ENCODE data around the gene PHF21B. TPM values are rescaled to one million over a fixed set of nuclear protein-coding genes. Genes with fewer than 3 reads are reported as not detected.

PHF21B gene
- total RNA-seq, 1 donor from 2014 or later, result not detected

- no peak for DNase-seq (ENCODE audit: low read depth in 2 of 2)
Measured at GRCh38 chr22:45014654-45015053, 4.8 kb upstream of the PHF21B start.

DNA sequence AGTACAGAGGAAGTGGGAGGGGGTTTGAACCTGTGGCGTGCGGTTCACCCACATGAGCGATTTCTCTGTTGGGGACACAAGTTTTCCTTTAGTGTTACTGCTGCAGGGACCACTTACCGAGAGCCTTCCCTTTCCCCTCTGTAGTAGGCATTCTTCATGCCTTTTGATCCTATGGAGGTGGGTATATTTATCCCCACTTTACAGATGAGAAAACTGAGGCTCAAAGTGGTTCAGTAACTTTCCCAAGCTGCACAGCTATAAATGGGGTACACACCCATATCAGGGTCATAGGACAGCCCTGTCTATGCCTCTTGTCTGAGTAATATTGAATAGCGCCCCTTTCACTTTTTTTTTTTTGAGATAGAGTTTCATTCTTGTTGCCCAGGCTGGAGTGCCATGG is 3.3 kb upstream of the PHF21B start:
- no peak for DNase-seq (ENCODE audit: low read depth in 2 of 2)

DNA sequence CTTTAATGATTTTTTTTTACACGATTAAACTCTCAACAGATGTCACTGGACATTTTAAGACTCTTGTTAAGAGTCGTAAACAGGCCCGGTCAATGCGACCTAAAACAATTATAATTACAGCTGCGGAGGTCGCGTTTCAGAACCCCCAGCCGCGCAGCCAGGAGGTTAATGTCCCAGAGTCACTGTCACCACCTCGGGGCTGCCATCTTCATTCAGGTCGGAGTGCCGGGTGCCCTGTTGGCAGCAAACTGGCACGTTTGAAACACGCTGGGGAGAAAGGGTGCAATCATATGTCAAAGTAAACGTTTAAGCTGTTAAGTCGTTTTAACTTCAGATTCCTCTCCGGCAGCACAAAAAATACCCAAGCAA is 711 bp upstream of the PHF21B start:
- DNase-seq (ENCODE audit: low read depth in 2 of 2), result no peak

DNA sequence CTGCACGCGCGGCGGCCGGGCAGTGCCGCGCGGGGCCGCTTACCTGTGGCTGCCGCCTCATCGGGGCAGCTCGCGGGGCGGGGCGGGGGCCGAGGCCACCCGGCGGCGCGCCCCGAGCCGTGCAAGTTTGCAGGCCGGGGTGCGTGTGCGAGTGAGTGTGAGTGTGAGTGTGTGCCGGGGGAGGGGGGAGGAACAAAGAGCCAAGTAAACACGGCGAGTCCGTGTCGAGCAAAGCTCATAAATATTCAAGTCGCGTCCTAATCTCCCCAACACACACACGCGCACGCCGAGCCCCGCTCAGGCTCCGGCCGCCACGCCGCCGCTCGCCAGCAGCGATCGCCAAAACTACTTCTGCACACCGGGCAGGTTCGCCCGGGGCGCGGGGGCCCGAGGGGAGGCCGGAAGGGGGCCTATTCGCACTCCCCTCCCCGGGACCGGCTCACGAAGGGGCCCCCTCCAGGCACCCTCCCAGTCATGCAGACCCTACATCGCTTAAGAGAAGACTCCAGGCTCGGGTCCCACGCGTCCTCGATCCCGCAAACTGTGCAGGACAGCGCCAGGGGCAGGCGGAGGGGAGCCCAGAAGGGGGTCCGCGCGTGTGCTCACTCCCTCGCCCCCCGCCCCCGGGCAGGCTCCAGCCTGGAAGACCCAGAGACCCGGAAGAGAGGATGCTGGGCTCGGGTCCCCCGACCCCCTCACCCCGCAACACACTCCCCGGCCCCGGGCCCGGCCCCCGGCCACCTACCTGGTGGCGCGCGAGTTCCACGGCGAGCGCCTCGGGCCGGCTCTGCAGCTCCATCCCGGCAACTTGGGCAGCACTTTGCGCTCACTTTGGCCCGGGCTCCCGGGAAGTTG is 827 bp downstream of the PHF21B start:
- DNase-seq (ENCODE audit: low read depth in 2 of 2), result peak in 1 of 2 donors; percentile 20

GRCh38 chr22:45008186-45008681 is 1.6 kb downstream of the PHF21B start:
- peak in 1 of 2 donors; percentile 5 for DNase-seq (ENCODE audit: low read depth in 2 of 2)

GRCh38 chr22:45007391-45008185 is 2.2 kb downstream of the PHF21B start:
- DNase-seq (ENCODE audit: low read depth in 2 of 2), result peak; percentile 37 to 52

DNA sequence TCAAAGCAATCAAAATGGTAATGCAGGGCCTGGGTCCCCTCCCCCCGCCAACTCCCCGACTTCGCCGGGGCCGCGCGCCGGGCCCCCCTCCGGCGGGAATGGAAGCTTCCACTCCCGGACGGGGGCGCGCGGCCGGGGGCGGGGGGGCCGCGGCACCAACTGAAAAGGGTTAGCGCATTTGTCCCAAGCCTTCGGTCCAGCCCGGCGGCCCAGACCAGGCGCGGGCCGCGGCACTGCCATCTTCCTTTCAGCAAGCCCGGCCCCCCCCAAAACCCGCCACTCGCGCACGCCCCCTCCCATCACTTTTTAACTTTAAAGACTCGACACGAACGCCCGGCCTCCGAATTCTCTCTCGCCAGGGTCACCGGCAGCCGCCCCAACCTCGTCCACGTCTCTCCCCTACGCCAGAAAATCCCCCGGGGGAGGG is 2.8 kb downstream of the PHF21B start:
- DNase-seq (ENCODE audit: low read depth in 2 of 2), result no peak

GRCh38 chr22:45006111-45006963 is 3.5 kb downstream of the PHF21B start:
- DNase-seq (ENCODE audit: low read depth in 2 of 2), result no peak

DNA sequence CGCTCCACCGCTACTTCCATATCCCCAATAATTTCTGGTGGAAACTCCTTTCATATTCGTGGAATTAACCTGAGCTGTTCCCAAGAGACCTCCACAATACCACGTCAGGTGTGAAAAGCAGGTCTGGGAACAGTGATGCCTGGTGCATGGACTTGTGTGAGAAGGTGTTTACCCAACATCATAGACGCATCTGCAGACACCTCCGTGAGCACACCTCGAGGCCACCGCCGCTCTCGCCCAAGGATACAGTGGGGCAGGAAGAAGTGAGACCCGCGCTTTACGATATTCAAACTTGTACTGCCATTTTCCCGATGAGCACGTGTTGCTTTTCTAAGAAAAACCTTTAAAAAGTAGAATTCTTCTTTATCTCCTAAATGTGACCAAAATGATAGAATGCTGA is 8.2 kb downstream of the PHF21B start:
- DNase-seq (ENCODE audit: low read depth in 2 of 2), result no peak

DNA sequence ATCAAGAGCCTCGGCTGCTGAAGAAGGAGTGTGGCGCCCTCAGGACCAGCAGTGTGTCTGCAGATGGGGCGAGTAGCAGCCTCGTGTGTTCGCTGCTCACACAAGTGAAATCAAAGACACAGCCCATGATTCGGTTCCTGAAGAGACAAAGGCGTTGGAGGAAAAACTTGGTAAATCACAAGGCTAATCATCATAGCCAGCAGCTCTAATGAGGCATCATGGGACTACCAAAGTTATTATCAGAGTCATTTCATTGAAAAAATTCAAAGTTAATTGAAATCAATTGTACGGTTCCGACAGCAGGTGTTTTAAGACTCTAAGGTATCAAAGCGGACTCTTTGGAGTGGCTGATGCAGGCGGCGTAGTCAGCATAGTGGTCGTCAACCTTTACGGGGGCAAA is 9.5 kb downstream of the PHF21B start:
- no peak for DNase-seq (ENCODE audit: low read depth in 2 of 2)

DNA sequence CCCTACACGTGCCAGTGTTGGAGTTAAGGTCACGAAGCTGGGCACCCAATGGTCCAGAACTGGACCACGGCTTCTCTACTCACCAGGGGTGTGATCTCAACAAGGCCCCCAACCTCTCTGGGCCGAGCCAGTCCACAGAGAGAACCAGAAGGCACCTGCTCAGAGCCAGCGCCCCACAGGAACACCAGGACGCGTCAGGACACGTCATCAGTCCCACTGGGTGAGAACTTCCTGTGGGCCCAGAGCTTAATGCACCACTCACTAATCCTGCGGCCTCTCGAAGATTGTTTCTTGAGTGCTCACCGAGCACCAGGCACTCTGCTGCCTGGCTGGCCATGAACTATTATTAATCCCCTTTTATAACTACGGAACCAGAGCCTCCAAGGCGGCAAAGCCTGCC is 10.1 kb downstream of the PHF21B start:
- DNase-seq (ENCODE audit: low read depth in 2 of 2), result no peak

DNA sequence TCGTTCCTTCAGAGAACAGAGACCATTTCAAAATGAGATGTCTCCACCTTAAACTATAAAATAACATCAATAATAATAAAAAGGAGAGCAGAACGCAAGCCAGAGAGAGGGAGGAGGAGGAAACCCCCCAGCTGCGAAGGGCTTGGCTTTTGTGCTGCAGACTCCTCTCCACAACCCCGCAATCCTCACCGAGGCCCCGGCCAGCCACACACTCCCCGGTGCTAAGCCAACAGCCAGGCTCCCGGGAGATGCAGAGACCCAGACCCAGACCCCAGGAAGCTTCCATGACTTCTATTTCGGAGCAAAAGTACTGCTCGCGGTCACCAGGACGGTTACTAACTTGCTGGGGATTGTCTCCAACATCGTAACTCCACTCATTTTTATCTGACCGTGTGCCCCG is 10.6 kb downstream of the PHF21B start:
- DNase-seq (ENCODE audit: low read depth in 2 of 2), result no peak

GRCh38 chr22:44998296-44998695 is 11.5 kb downstream of the PHF21B start:
- DNase-seq (ENCODE audit: low read depth in 2 of 2), result no peak

DNA sequence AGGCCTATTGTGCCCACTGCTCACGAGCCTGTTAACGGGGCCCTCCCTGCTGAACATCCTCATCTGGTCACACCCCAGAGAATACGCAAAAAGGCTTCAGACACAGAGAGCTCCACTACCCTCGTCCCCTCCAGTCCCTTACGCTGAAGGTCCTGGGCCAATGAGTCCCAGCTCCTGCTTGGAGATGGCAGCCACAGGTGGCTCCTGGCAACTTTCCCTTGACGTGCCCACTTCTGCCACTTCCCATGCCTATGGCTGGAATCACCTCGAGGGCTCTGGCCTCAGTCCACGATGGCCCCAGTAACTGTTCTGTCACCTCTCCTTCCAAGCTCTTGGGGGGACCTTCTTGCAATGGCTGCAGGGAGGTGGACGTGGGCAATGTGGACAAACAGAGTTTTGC is 12.7 kb downstream of the PHF21B start:
- no peak for DNase-seq (ENCODE audit: low read depth in 2 of 2)

GRCh38 chr22:44996648-44997047 is 13.2 kb downstream of the PHF21B start:
- DNase-seq (ENCODE audit: low read depth in 2 of 2), result no peak

DNA sequence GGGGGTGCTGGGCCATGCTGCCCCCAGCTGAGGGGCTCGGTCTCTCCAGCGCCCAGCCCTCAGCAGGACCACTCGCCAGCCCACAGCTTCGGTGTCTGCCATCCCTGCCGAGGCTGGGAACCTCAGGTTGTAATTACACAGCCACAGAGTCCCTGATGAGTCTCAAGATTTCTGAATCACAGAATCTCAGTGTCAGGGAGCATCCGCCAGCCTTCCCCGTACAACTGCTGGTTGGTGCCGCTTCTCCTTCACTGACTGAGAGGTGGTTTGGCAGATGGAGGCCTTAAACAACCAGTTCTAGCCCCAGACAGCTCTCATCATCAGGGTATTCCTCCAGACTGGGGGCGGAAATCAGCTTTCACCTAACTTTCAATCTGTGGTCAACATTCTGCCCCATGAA is 13.7 kb downstream of the PHF21B start:
- no peak for DNase-seq (ENCODE audit: low read depth in 2 of 2)

DNA sequence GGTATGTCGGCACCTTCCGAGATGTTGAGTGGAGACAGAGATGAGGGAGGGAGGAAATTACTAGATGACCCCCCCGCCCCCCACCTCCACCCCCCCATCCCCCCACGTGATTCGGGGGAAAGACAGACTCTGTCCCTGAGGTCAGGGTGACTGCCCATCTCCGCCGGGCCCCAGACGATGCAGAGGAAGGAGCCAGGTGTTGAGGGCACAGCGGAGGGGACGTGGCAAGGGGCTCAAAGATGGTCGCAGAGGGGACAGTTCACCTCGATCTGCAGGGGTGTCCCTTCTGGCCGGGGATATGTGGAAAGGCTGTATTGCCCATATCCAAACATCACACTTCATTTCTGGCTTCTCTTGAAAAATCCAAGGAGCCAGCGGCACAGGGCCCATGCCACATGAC is 14.1 kb downstream of the PHF21B start:
- DNase-seq (ENCODE audit: low read depth in 2 of 2), result no peak

DNA sequence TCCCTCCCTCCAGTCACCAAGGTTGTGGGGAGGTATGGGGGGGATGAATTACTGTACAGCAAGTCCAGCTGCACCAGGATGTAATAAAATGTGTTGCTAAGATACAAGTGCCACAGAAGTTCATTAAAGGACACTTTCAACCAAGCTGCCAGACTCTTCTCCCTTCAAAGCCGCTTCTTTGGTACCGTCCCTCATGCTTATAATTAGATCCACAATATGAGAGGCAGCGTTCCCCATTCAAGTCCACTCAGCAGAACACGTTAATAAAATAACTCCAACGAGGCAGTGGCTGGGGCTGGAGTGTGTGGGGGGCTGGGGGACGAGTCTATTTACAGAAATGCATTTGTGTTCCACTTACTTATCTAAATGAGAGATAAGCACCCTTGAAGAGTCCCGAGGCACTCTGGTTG is 14.7 kb downstream of the PHF21B start:
- DNase-seq (ENCODE audit: low read depth in 2 of 2), result no peak

DNA sequence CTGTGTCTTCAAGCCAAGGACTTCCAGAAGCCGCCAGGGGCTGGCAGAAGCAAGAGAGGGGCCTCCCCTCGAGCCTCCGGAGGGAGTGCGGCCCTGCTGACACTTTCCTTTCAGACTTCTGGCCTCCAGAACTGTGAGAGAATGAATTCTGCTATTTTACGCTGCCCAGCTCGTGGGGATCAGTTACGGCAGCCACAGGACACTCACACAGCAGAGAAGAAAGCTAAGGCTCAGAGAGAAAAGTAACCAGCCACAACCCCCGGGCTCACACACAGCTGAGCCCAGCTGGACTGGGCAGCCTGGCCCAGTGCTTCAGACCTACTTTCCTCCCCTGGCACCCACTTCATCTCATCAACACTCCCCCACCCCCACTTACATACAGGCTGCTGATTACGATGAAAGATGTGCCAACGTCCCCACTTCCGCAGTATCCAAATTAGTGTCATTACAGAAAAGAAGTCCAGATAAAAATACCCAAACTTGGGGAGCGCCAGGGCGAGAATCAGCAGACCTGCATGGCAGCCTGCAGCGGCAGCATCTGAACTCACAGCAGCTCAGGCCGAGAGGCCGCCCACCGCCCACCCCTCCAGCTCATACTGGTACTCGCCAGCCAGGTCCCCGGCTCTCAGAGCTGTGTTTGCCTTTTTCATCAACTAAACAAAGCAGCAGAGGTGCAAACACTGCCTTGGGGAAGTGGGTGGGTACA is 15.3 kb downstream of the PHF21B start:
- no peak for DNase-seq (ENCODE audit: low read depth in 2 of 2)

DNA sequence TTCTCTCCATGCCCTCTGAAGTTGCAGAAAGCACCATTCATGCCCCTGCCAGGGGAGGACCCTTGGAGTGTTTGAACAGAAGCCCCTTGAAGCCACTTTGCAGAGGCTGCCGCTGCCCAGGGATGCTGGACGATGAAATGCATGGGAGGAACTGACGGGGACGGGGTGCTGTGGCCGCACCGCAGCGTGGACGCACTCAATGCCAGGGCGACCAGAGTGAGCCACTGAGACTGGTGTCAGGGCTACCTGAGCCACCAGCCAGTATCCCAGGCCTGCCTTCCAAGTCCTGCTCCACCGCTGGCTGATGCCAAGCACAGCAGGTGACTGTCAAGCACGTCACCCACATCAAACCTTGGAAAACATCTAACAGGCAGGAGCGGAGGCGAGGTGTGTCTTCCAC is 17.6 kb downstream of the PHF21B start:
- no peak for DNase-seq (ENCODE audit: low read depth in 2 of 2)

DNA sequence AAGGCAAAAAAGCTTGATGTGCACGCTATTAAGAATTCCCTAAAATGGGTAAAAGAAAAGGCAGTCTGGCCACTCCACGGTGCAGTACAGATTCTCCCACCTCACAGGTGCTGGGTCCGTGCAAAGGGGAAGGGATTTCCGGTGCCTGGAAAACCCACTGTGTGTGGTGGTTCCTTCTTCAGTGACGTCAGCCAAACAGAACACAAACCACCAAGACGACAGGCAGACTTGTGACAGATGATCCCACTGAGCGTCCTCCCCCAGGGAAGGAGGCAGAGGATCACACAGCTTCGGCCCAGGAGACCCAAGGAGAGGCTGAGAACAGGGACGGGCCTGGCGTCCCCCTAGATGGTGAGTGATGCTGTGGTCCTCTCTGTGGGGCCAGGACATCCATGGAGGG is 18.6 kb downstream of the PHF21B start:
- no peak for DNase-seq (ENCODE audit: low read depth in 2 of 2)

All from lung microvascular endothelial cell (primary cell).